Iris pigment epithelial cell (primary cell): ENCODE data around the gene ATP1B3.
"Not testable (repeated sequence)": the region's sequence is repeated elsewhere in the genome, so short reads cannot be mapped to it uniquely, and the experiment has no call there.

Experiments
- DNase-seq: peaks from one replicate; pipeline ENCODE4 v3.0.0-alpha.2; 2011; ENCODE audit warnings: low read depth

The ATP1B3 gene

GRCh38 chr3:141905129-141905528 is 28.7 kb downstream of the ATP1B3 start:
- peak; percentile 36 for DNase-seq

GRCh38 chr3:141909408-141909807 is 33.0 kb downstream of the ATP1B3 start:
- no peak for DNase-seq

GRCh38 chr3:141909986-141910385 is 33.5 kb downstream of the ATP1B3 start:
- DNase-seq: not testable (repeated sequence)

- DNase-seq: peak; percentile 68
Measured at GRCh38 chr3:141913150-141913811, 36.8 kb downstream of the ATP1B3 start.

- no peak for DNase-seq
Measured at GRCh38 chr3:141914311-141914710, 37.9 kb downstream of the ATP1B3 start.

- DNase-seq: peak; percentile 69
Measured at GRCh38 chr3:141915016-141915415, 38.6 kb downstream of the ATP1B3 start.

GRCh38 chr3:141915766-141916165 is 39.3 kb downstream of the ATP1B3 start:
- peak; percentile 34 for DNase-seq

GRCh38 chr3:141920701-141921100 is 44.3 kb downstream of the ATP1B3 start:
- DNase-seq: no peak

- DNase-seq: no peak
Measured at GRCh38 chr3:141921316-141921715, 44.9 kb downstream of the ATP1B3 start.

- not testable (repeated sequence) for DNase-seq
Measured at GRCh38 chr3:141925677-141926076, 49.2 kb downstream of the ATP1B3 start.

GRCh38 chr3:141926929-141927328 is 50.5 kb downstream of the ATP1B3 start:
- DNase-seq: no peak

GRCh38 chr3:141928631-141929270 is 52.3 kb downstream of the ATP1B3 start:
- no peak for DNase-seq

GRCh38 chr3:141929341-141929995 is 53.0 kb downstream of the ATP1B3 start:
- no peak for DNase-seq

- no peak for DNase-seq
Measured at GRCh38 chr3:141930801-141931200, 54.4 kb downstream of the ATP1B3 start.

- no peak for DNase-seq
Measured at GRCh38 chr3:141933421-141934300, 57.2 kb downstream of the ATP1B3 start.

- no peak for DNase-seq
Measured at GRCh38 chr3:141934354-141934753, 57.9 kb downstream of the ATP1B3 start.

GRCh38 chr3:141938011-141938500 is 61.6 kb downstream of the ATP1B3 start:
- DNase-seq: no peak

GRCh38 chr3:141939759-141940158 is 63.3 kb downstream of the ATP1B3 start:
- no peak for DNase-seq

- peak; percentile 49 for DNase-seq
Measured at GRCh38 chr3:141940194-141940776, 63.8 kb downstream of the ATP1B3 start.

- no peak for DNase-seq
Measured at GRCh38 chr3:141941093-141941492, 64.7 kb downstream of the ATP1B3 start.

- no peak for DNase-seq
Measured at GRCh38 chr3:141942006-141942405, 65.6 kb downstream of the ATP1B3 start.
